ENCODE measurements around the gene GLO1.
A peak's percentile ranks its signal among the peaks of the same experiment; 100 is the strongest.

GLO1 gene

GRCh38 chr6:38695227-38695900 lies 7.6 kb downstream of the GLO1 start:
- H3K36me3 ChIP-seq (ENCODE audit: insufficient read depth, low read length): peaks cover 50% of the 10 kb centered on the region
- H3K9ac ChIP-seq (ENCODE audit: low read length): no peak overlapping the region
- no peaks in the 10 kb centered on the region for H3K27me3 ChIP-seq (ENCODE audit: insufficient read depth, low read length)
- no peaks in the 10 kb centered on the region for H3F3A ChIP-seq (ENCODE audit: insufficient read depth, low read length)
- H3K27ac ChIP-seq (ENCODE audit: low read depth, low read length, poor library complexity, severe bottlenecking): no peak overlapping the region
- TF ChIP-seq CTCF (IDR thresholded peaks at IDR 0.05; ENCODE audit: low read length) (no peak), EZH2 (IDR thresholded peaks at IDR 0.05; ENCODE audit: borderline replicate concordance, low read length) (no peak)
- H3K9me2 ChIP-seq (ENCODE audit: low read depth, low read length): no peaks in the 10 kb centered on the region
- H3K4me2 ChIP-seq (ENCODE audit: low read length): no peak overlapping the region
- H3K4me3 ChIP-seq (ENCODE audit: low read depth, low read length, poor library complexity, severe bottlenecking): no peak overlapping the region
- no peak overlapping the region for H2AFZ ChIP-seq (ENCODE audit: low read length)
- H3K79me2 ChIP-seq (ENCODE audit: insufficient read depth, low read length): peaks cover 73% of the 10 kb centered on the region
- no peaks in the 10 kb centered on the region for H4K20me1 ChIP-seq (ENCODE audit: insufficient read depth, low read length)
- no peaks in the 10 kb centered on the region for H3K4me1 ChIP-seq (ENCODE audit: insufficient read depth, low read length, severe bottlenecking)
- H3K9me3 ChIP-seq (ENCODE audit: low read length): peaks cover 4% of the 10 kb centered on the region

- Histone ChIP-seq H4K20me1 (ENCODE audit: insufficient read depth, low read length) (0 out of 2 replicates have a peak, but pooled peaks cover 4% of the 10 kb centered on the region), H3K4me2 (ENCODE audit: low read length) (no peak overlapping the region), H3K79me2 (ENCODE audit: insufficient read depth, low read length) (peaks cover 57% of the 10 kb centered on the region)
Observed at GRCh38 chr6:38688579-38689087, 14.3 kb downstream of the GLO1 start.

GRCh38 chr6:38687549-38687948 lies 15.4 kb downstream of the GLO1 start:
- Histone ChIP-seq H2AFZ (ENCODE audit: low read length) (no peak overlapping the region), H3K4me2 (ENCODE audit: low read length) (no peak overlapping the region), H3K9me2 (ENCODE audit: low read depth, low read length) (no peaks in the 10 kb centered on the region), H3K4me1 (ENCODE audit: insufficient read depth, low read length, severe bottlenecking) (peaks cover 14% of the 10 kb centered on the region), H3K9me3 (ENCODE audit: low read length) (no peaks in the 10 kb centered on the region), H3K79me2 (ENCODE audit: insufficient read depth, low read length) (peaks cover 52% of the 10 kb centered on the region), H3K9ac (ENCODE audit: low read length) (no peak overlapping the region), H3K27me3 (ENCODE audit: insufficient read depth, low read length) (no peaks in the 10 kb centered on the region), H3K4me3 (ENCODE audit: low read depth, low read length, poor library complexity, severe bottlenecking) (no peak overlapping the region), H4K20me1 (ENCODE audit: insufficient read depth, low read length) (0 out of 2 replicates have a peak, but pooled peaks cover 4% of the 10 kb centered on the region), H3K27ac (ENCODE audit: low read depth, low read length, poor library complexity, severe bottlenecking) (no peak overlapping the region), H3K36me3 (ENCODE audit: insufficient read depth, low read length) (peaks cover 38% of the 10 kb centered on the region), H3F3A (ENCODE audit: insufficient read depth, low read length) (no peaks in the 10 kb centered on the region)
- TF ChIP-seq CTCF (IDR thresholded peaks at IDR 0.05; ENCODE audit: low read length) (no peak), EZH2 (IDR thresholded peaks at IDR 0.05; ENCODE audit: borderline replicate concordance, low read length) (no peak)

More at GRCh38 chr6:38688579-38689087, 14.3 kb downstream of the GLO1 start:
- Histone ChIP-seq H3K9ac (ENCODE audit: low read length) (no peak overlapping the region), H3K9me3 (ENCODE audit: low read length) (no peaks in the 10 kb centered on the region), H3K36me3 (ENCODE audit: insufficient read depth, low read length) (peaks cover 29% of the 10 kb centered on the region; the same call in 1 of the 2 replicates), H3K27me3 (ENCODE audit: insufficient read depth, low read length) (no peaks in the 10 kb centered on the region), H2AFZ (ENCODE audit: low read length) (no peak overlapping the region), H3K4me3 (ENCODE audit: low read depth, low read length, poor library complexity, severe bottlenecking) (no peak overlapping the region), H3K27ac (ENCODE audit: low read depth, low read length, poor library complexity, severe bottlenecking) (peak overlapping the region; percentile 22), H3F3A (ENCODE audit: insufficient read depth, low read length) (no peaks in the 10 kb centered on the region), H3K4me1 (ENCODE audit: insufficient read depth, low read length, severe bottlenecking) (peaks cover 14% of the 10 kb centered on the region), H3K9me2 (ENCODE audit: low read depth, low read length) (no peaks in the 10 kb centered on the region)
- TF ChIP-seq CTCF (IDR thresholded peaks at IDR 0.05; ENCODE audit: low read length): no peak
- no peak for TF ChIP-seq EZH2 (IDR thresholded peaks at IDR 0.05; ENCODE audit: borderline replicate concordance, low read length)

Data from OCI-LY1 (cell line).